HepG2 (cell line): ENCODE data around the gene FCN3. TPM values are rescaled to one million over a fixed set of nuclear protein-coding genes. Genes with fewer than 3 reads are reported as not detected.

Experiments used
- CENPT ChIP-seq: sonication (generic); formaldehyde crosslinking; IDR thresholded peaks from 2 replicates; pipeline ENCODE4 v1.8.0; 2022; ENCODE audit warnings: low read depth, mild to moderate bottlenecking, moderate library complexity, missing genetic modification reagents
- CREM ChIP-seq, 2 experiments: sonication (generic) in 1 of 2; formaldehyde crosslinking in 1 of 2; IDR thresholded peaks; 2 replicates each; pipeline versions ENCODE4 v1.4.0 to v1.6.1; 2016 to 2020; ENCODE audit warnings: antibody characterized with exemption in 1 of 2, mild to moderate bottlenecking in 1 of 2, missing genetic modification reagents in 1 of 2
- EED ChIP-seq: sonication (generic); formaldehyde crosslinking; IDR thresholded peaks from 2 replicates; pipeline ENCODE4 v1.5.0; 2020; ENCODE audit warnings: mild to moderate bottlenecking, missing genetic modification reagents
- GMEB1 ChIP-seq: sonication (generic); formaldehyde crosslinking; IDR thresholded peaks from 2 replicates; pipeline ENCODE4 v1.5.1; 2020; ENCODE audit warnings: missing genetic modification reagents, mild to moderate bottlenecking, borderline replicate concordance
- HBP1 ChIP-seq: IDR thresholded peaks from 2 replicates; pipeline ENCODE4 v1.6.1; 2016; ENCODE audit warnings: low read depth, control low read depth
- HDAC1 ChIP-seq: sonication (generic); formaldehyde crosslinking; IDR thresholded peaks from 2 replicates; pipeline ENCODE4 v1.5.1; 2020; ENCODE audit warnings: mild to moderate bottlenecking, missing genetic modification reagents
- KAT7 ChIP-seq: IDR thresholded peaks from 2 replicates; pipeline ENCODE4 v1.6.1; 2018; ENCODE audit warnings: borderline replicate concordance, missing compliant biosample characterization
- LCORL ChIP-seq, 2 experiments: fragments of 450-650 bp in 1 of 2; sonication (generic) in 1 of 2; formaldehyde crosslinking in 1 of 2; IDR thresholded peaks; 2 replicates each; pipeline versions ENCODE4 v1.5.0 to v1.6.1; 2017 to 2020; ENCODE audit warnings: antibody characterized with exemption in 1 of 2, missing genetic modification reagents in 1 of 2
- MED1 ChIP-seq: sonication (generic); formaldehyde crosslinking; IDR thresholded peaks from 2 replicates; pipeline ENCODE4 v1.4.0; 2020; ENCODE audit warnings: missing genetic modification reagents
- MXI1 ChIP-seq: IDR thresholded peaks from 3 replicates; pipeline ENCODE4 v1.6.1; 2012; ENCODE audit warnings: low read depth, low read length, inconsistent platforms, borderline replicate concordance
- SAFB2 ChIP-seq: sonication (generic); formaldehyde crosslinking; IDR thresholded peaks from 2 replicates; pipeline ENCODE4 v1.5.1; 2020; ENCODE audit warnings: missing genetic modification reagents, low read depth, mild to moderate bottlenecking, borderline replicate concordance
- SOX5 ChIP-seq: IDR thresholded peaks from 2 replicates; pipeline ENCODE4 v1.6.1; 2016; ENCODE audit warnings: borderline replicate concordance
- U2AF1 ChIP-seq: fragments of 200-400 bp; formaldehyde crosslinking; optimal IDR thresholded peaks from 2 replicates; pipeline ENCODE3; 2017; ENCODE audit warnings: mild to moderate bottlenecking, low read depth, low read length
- ZHX2 ChIP-seq, 2 experiments: sonication (generic) in 1 of 2; formaldehyde crosslinking in 1 of 2; IDR thresholded peaks; 2 replicates each; pipeline versions ENCODE4 v1.6.1 to v1.9.0; 2014 to 2022; ENCODE audit warnings: antibody characterized with exemption in 1 of 2, borderline replicate concordance in 1 of 2, inconsistent platforms in 1 of 2, low read depth in 1 of 2, missing genetic modification reagents in 1 of 2
- ZNF256 ChIP-seq: sonication (generic); formaldehyde crosslinking; conservative IDR thresholded peaks from 2 replicates; pipeline ENCODE4 v1.4.0; 2020; ENCODE audit warnings: missing genetic modification reagents
- ZNF619 ChIP-seq: sonication (generic); formaldehyde crosslinking; IDR thresholded peaks from 2 replicates; pipeline ENCODE4 v1.4.0; 2020; ENCODE audit warnings: mild to moderate bottlenecking, missing genetic modification reagents
- ZSCAN29 ChIP-seq: sonication (generic); formaldehyde crosslinking; conservative IDR thresholded peaks from 2 replicates; pipeline ENCODE4 v1.4.0; 2020; ENCODE audit warnings: mild to moderate bottlenecking, missing genetic modification reagents
- polyA plus RNA-seq, 8 experiments: library from polyadenylated mRNA; depleted of rRNA in 3 of 8; stranded (reverse) in 7 of 8; unstranded in 1 of 8; fragments of >200 nt; fragmentation: Illumina TruSeq in 4 of 8; extraction: Trizol in 4 of 8; gene quantifications; 2 replicates each; pipeline versions ENCODE4 v1.2.1 to v1.2.3, GENCODE V29; 2011 to 2016; ENCODE audit warnings: low read depth in 4 of 8, missing spikeins in 1 of 8, mixed read lengths in 1 of 8; ENCODE audit not compliant: insufficient read depth in 1 of 8
- total RNA-seq, 5 experiments: library from RNA; depleted of rRNA; stranded (reverse); fragments of >200 nt; fragmentation: Illumina TruSeq; extraction: Trizol; gene quantifications; 2 replicates each; pipeline ENCODE4 v1.2.3, GENCODE V29; 2016; ENCODE audit warnings: low read depth in 1 of 5

The FCN3 gene
- total and polyA plus RNA-seq, 2 of the 13 experiments (the other 11 are each of a cell fraction or from before 2014, with no cell fraction given) = not detected

DNA sequence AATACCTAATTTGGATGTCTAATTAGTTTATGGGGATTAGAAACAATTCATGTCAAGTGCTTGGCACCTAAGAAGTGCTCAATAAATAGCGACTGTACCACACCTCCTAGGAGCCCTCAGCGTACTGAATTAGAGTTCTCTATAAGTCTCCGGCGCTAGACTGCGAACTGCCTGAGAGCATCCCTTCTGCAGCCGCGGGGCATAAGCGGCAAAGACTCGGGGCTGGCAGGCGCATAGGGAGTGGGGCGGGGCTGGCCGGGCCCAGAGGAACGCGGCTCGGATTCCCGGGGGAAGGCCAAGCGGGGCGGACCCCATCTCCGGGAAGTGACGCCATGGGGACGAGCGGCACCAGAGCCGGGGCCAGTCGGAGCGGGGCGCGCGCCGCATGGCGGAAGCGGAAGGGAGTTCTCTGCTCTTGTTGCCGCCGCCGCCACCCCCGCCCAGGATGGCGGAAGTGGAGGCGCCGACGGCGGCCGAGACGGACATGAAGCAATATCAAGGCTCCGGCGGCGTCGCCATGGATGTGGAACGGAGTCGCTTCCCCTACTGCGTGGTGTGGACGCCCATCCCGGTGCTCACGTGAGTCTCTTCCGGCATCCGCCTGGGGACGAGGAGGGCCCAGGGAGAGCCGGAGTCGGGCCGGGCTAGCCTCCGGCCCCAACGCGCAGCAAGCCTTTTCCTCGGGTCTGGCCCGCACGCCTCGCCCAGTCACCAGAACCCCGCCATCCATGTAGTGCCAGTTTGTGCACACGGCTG lies 52.6 kb downstream of the FCN3 start, which contains the start of gene TMEM222 (continued):
- TF ChIP-seq GMEB1 (CRISPR knock-in tag) (peak; percentile 91), ZNF619 (peak; percentile 78; the same call in 1 of the 2 replicates), ZHX2 (IDR thresholded peaks at IDR 0.05; ENCODE audit: low read depth) (peak; percentile 93), ZHX2 (CRISPR knock-in tag; IDR thresholded peaks at IDR 0.05; ENCODE audit: borderline replicate concordance) (no peak), MXI1 (peak; percentile 79; the same call in 2 of the 3 replicates), CENPT (no peak; the same call in 1 of the 2 replicates), KAT7 (CRISPR knock-in tag) (peak; percentile 98), HBP1 (peak; percentile 43; the same call in 1 of the 2 replicates), ZSCAN29 (CRISPR knock-in tag) (no peak), MED1 (CRISPR knock-in tag) (peak; percentile 82), U2AF1 (peak; percentile 41), SAFB2 (CRISPR knock-in tag) (peak; percentile 95; the same call in 1 of the 2 replicates), ZNF256 (CRISPR knock-in tag) (no peak), SOX5 (CRISPR knock-in tag) (no peak; the same call in 1 of the 2 replicates), HDAC1 (CRISPR knock-in tag) (peak; percentile 96), LCORL (IDR thresholded peaks at IDR 0.05) (no peak), LCORL (CRISPR knock-in tag; IDR thresholded peaks at IDR 0.05) (peak; percentile 76), CREM (IDR thresholded peaks at IDR 0.05) (peak; percentile 95), CREM (CRISPR knock-in tag; IDR thresholded peaks at IDR 0.05) (peak; percentile 72), EED (CRISPR knock-in tag) (peak; percentile 76; the same call in 1 of the 2 replicates)
